Brain microvascular endothelial cell (primary cell): ENCODE data around the gene HHAT.

Source experiments
- DNase-seq: peaks from one replicate; pipeline ENCODE4 v3.0.0-alpha.2; 2020
- H3K27ac ChIP-seq: fragments of 250-450 bp; sonication (Bioruptor Pico); 2 replicates; pipeline ENCODE4 v1.5.1; 2020; ENCODE audit warnings: mild to moderate bottlenecking, moderate library complexity
- H3K27me3 ChIP-seq: fragments of 250-450 bp; sonication (Bioruptor Pico); replicated peaks from 2 replicates; pipeline ENCODE4 v1.5.1; 2020; ENCODE audit warnings: mild to moderate bottlenecking
- H3K36me3 ChIP-seq: fragments of 250-450 bp; sonication (Bioruptor Pico); replicated peaks from 2 replicates; pipeline ENCODE4 v1.5.1; 2020; ENCODE audit warnings: mild to moderate bottlenecking
- H3K4me3 ChIP-seq: 2 replicates; pipeline ENCODE4 v1.5.1; 2011; ENCODE audit warnings: low read depth, mild to moderate bottlenecking, control low read depth, low read length, moderate library complexity
- CTCF ChIP-seq: IDR thresholded peaks from 2 replicates; pipeline ENCODE4 v1.5.1; 2011; ENCODE audit warnings: low read depth, mild to moderate bottlenecking, moderate library complexity, low read length, control low read depth, inconsistent platforms; ENCODE audit errors: missing control alignments
- in situ Hi-C: cut with HindIII; loops from 2 replicates; pipeline ENCODE4 v1.10.0; 2017; ENCODE audit warnings: low sequenced_read_pairs, low pct_ligation_motif_present

HHAT gene

GRCh38 chr1:210681158-210681557 is 352.5 kb downstream of the HHAT start:
- Histone ChIP-seq H3K4me3 (no peak overlapping the region), H3K27ac (no peak overlapping the region), H3K27me3 (no peaks in the 10 kb centered on the region), H3K36me3 (no peaks in the 10 kb centered on the region)
- in situ Hi-C loops, result no loop called here
- DNase-seq, result no peak
- TF ChIP-seq CTCF, result no peak

- no peak for DNase-seq
- no peak overlapping the region for H3K4me3 ChIP-seq
- TF ChIP-seq CTCF, result no peak
- H3K36me3 ChIP-seq, result no peaks in the 10 kb centered on the region
- H3K27ac ChIP-seq, result no peak overlapping the region
- in situ Hi-C loops, result no loop called here
- no peaks in the 10 kb centered on the region for H3K27me3 ChIP-seq
Measured at GRCh38 chr1:210683403-210684047, 354.8 kb downstream of the HHAT start.

- H3K36me3 ChIP-seq, result no peaks in the 10 kb centered on the region
- in situ Hi-C loops, result no loop called here
- H3K27me3 ChIP-seq, result no peaks in the 10 kb centered on the region
- TF ChIP-seq CTCF, result no peak
- no peak overlapping the region for H3K4me3 ChIP-seq
- H3K27ac ChIP-seq, result no peak overlapping the region
- DNase-seq, result no peak
Measured at GRCh38 chr1:210684466-210685294, 356.0 kb downstream of the HHAT start.

- Histone ChIP-seq H3K4me3 (no peak overlapping the region), H3K27ac (no peak overlapping the region), H3K36me3 (no peaks in the 10 kb centered on the region), H3K27me3 (no peaks in the 10 kb centered on the region)
- no peak for DNase-seq
- in situ Hi-C loops, result no loop called here
- TF ChIP-seq CTCF, result no peak
Measured at GRCh38 chr1:210685295-210685650, 356.6 kb downstream of the HHAT start.

GRCh38 chr1:210686841-210687240 is 358.1 kb downstream of the HHAT start:
- TF ChIP-seq CTCF, result no peak
- in situ Hi-C loops, result no loop called here
- Histone ChIP-seq H3K27me3 (no peaks in the 10 kb centered on the region), H3K36me3 (no peaks in the 10 kb centered on the region), H3K4me3 (no peak overlapping the region), H3K27ac (no peak overlapping the region)
- DNase-seq, result no peak
